Neural cell (in vitro differentiated cells): ENCODE data around the gene TSPEAR.
"Not testable (repeated sequence)": the region's sequence is repeated elsewhere in the genome, so short reads cannot be mapped to it uniquely, and the experiment has no call there.

Source experiments
- CTCF ChIP-seq: fragments of 450-650 bp; IDR thresholded peaks from 2 replicates; pipeline ENCODE4 v1.5.1; 2014; ENCODE audit warnings: antibody characterized with exemption, mild to moderate bottlenecking, moderate library complexity; ENCODE audit not compliant: poor library complexity, severe bottlenecking
- EP300 ChIP-seq: fragments of 450-650 bp; conservative IDR thresholded peaks from 2 replicates; pipeline ENCODE4 v1.6.1; 2014; ENCODE audit warnings: antibody characterized with exemption, mild to moderate bottlenecking, moderate library complexity; ENCODE audit not compliant: poor library complexity, severe bottlenecking
- POLR2AphosphoS5 ChIP-seq: IDR thresholded peaks from 2 replicates; pipeline ENCODE4 v1.6.1; 2012
- SMC3 ChIP-seq: fragments of 450-650 bp; conservative IDR thresholded peaks from 2 replicates; pipeline ENCODE4 v1.6.1; 2014; ENCODE audit warnings: antibody characterized with exemption, mild to moderate bottlenecking, moderate library complexity; ENCODE audit not compliant: poor library complexity

GRCh38 chr21:44573630-44574456 lies 137.5 kb downstream of the TSPEAR start, which contains the start of gene KRTAP10-4:
- not testable (repeated sequence) for TF ChIP-seq POLR2AphosphoS5, CTCF, EP300, SMC3
